ENCODE measurements around the gene ZNF668. TPM values are rescaled to one million over a fixed set of nuclear protein-coding genes. Genes with fewer than 3 reads are reported as not detected.

Gene ZNF668
- 0.11 TPM in 1 of 2 replicates, not detected in the other for polyA plus RNA-seq

GRCh38 chr16:31073970-31074813 is at the start of gene ZNF668, which contains the start of gene ZNF646:
TSS of gene ZNF668 (minus strand) at chr16:31074240. CDS start at chr16:31064459, 9,781 bp downstream.
TSS of gene ZNF646 (plus strand) at chr16:31074422. CDS start at chr16:31076325, 1,903 bp downstream.

GRCh38 chr16:31117384-31118222 is 43.6 kb upstream of the ZNF668 start, which contains the start of gene KAT8:
TSS of gene KAT8 (plus strand) at chr16:31117664. CDS start at chr16:31117682, 18 bp downstream.

GRCh38 chr16:31108035-31108793 is 34.2 kb upstream of the ZNF668 start, which contains the start of gene BCKDK:
TSS of gene BCKDK (plus strand) at chr16:31108386. CDS start at chr16:31109224, 838 bp downstream.

GRCh38 chr16:31094424-31095120 is 20.5 kb upstream of the ZNF668 start, which contains the start of gene VKORC1:
TSS of gene VKORC1 (minus strand) at chr16:31094797. CDS start at chr16:31094729, 68 bp downstream.

GRCh38 chr16:31088459-31089183 is 14.6 kb upstream of the ZNF668 start, which contains the start of gene PRSS53:
TSS of gene PRSS53 (minus strand) at chr16:31088943. CDS start at chr16:31088809, 134 bp downstream.

GRCh38 chr16:31032736-31033708 is 41.0 kb downstream of the ZNF668 start, which contains the start of gene STX4:
TSS of gene STX4 (plus strand) at chr16:31033558. CDS start at chr16:31033806, 248 bp downstream.

Other genes with a start within 250 kb of the ZNF668 start
- gene BCL7C, start 180.2 kb downstream of the ZNF668 start, polyA plus RNA-seq, result 2.1 and 3.7 TPM in 2 replicates
- gene CTF1, start 177.6 kb downstream of the ZNF668 start, polyA plus RNA-seq, result 0.15 TPM in 1 of 2 replicates, not detected in the other
- 0.52 TPM in 1 of 2 replicates, not detected in the other for gene FBXL19, start 150.7 kb downstream of the ZNF668 start, polyA plus RNA-seq
- 58.6 and 83.0 TPM in 2 replicates for gene ORAI3, start 125.2 kb downstream of the ZNF668 start, polyA plus RNA-seq
- 0.27 and 0.34 TPM in 2 replicates for gene SETD1A, start 116.5 kb downstream of the ZNF668 start, polyA plus RNA-seq
- gene HSD3B7, start 89.0 kb downstream of the ZNF668 start, polyA plus RNA-seq, result not detected in 2 replicates
- 2.5 and 3.0 TPM in 2 replicates for gene STX1B, start 63.6 kb downstream of the ZNF668 start, polyA plus RNA-seq
- gene STX4, start 40.7 kb downstream of the ZNF668 start, polyA plus RNA-seq, result 15.6 and 16.6 TPM in 2 replicates
- gene ZNF646, start 182 bp upstream of the ZNF668 start, polyA plus RNA-seq, result 0.20 and 0.43 TPM in 2 replicates
- gene PRSS53, start 14.7 kb upstream of the ZNF668 start, polyA plus RNA-seq, result not detected in 2 replicates
- 47.0 and 48.3 TPM in 2 replicates for gene VKORC1, start 20.6 kb upstream of the ZNF668 start, polyA plus RNA-seq
- gene BCKDK, start 34.1 kb upstream of the ZNF668 start, polyA plus RNA-seq, result 8.4 and 10.6 TPM in 2 replicates
- 16.0 and 16.5 TPM in 2 replicates for gene KAT8, start 43.4 kb upstream of the ZNF668 start, polyA plus RNA-seq
- gene PRSS8, start 61.5 kb upstream of the ZNF668 start, polyA plus RNA-seq, result not detected in 2 replicates
- gene PRSS36, start 75.8 kb upstream of the ZNF668 start, polyA plus RNA-seq, result 0.43 and 1.8 TPM in 2 replicates
- 41.0 and 45.9 TPM in 2 replicates for gene FUS, start 105.9 kb upstream of the ZNF668 start, polyA plus RNA-seq
- 0.41 TPM in 1 of 2 replicates, not detected in the other for gene PYCARD, start 128.5 kb upstream of the ZNF668 start, polyA plus RNA-seq
- not detected in 2 replicates for gene TRIM72, start 139.9 kb upstream of the ZNF668 start, polyA plus RNA-seq
- gene PYDC1, start 142.9 kb upstream of the ZNF668 start, polyA plus RNA-seq, result 0.94 and 1.6 TPM in 2 replicates
- not detected in 2 replicates for gene ITGAM, start 185.7 kb upstream of the ZNF668 start, polyA plus RNA-seq